Panc1 (cell line): Measurements from ENCODE around the gene SPATA13. TPM values are rescaled to one million over a fixed set of nuclear protein-coding genes. Genes with fewer than 3 reads are reported as not detected.

Experiments used
- ATAC-seq: fragments of 200-7000 bp; cut with Tn5 transposase; 2 replicates; pipeline ENCODE4 v1.9.1; 2020; ENCODE audit warnings: mild to moderate bottlenecking, moderate library complexity
- BruUV-seq: library from RNA; stranded (reverse); fragments of 400-500 nt; replicated peaks from 2 replicates; lab custom pipeline; 2021; lab: Mats Ljungman, UMichigan
- CTCF ChIA-PET: fragments of 300-600 bp; sonication (Branson Sonifier 250); formaldehyde crosslinking; loops from one replicate; lab custom pipeline; 2022; ENCODE audit warnings: antibody characterized with exemption; lab: Charles Lee
- POLR2A ChIA-PET: fragments of 300-600 bp; sonication (Branson Sonifier 250); formaldehyde crosslinking; loops from one replicate; lab custom pipeline; 2022; ENCODE audit warnings: antibody characterized with exemption; lab: Charles Lee
- DNase-seq: peaks from one replicate; pipeline ENCODE4 v3.0.0-alpha.2; 2010; ENCODE audit warnings: low read depth, low spot score
- H3K27ac ChIP-seq: 2 replicates; pipeline ENCODE4 v1.5.1; 2011; ENCODE audit warnings: mild to moderate bottlenecking, low read length, inconsistent platforms
- H3K27me3 ChIP-seq: fragments of 200-500 bp; sonication (Bioruptor generic); 2 replicates; pipeline ENCODE4 v1.6.0; 2014; ENCODE audit warnings: low read length, inconsistent platforms; ENCODE audit not compliant: control insufficient read depth, insufficient read depth
- H3K36me3 ChIP-seq: fragments of 200-500 bp; sonication (Bioruptor generic); 2 replicates; pipeline ENCODE4 v1.5.1; 2014; ENCODE audit warnings: inconsistent platforms, mild to moderate bottlenecking, low read length, moderate library complexity; ENCODE audit not compliant: control insufficient read depth, insufficient read depth
- H3K4me1 ChIP-seq: 2 replicates; pipeline ENCODE4 v1.5.1; 2011; ENCODE audit warnings: inconsistent platforms, mild to moderate bottlenecking, low read length, moderate library complexity; ENCODE audit not compliant: control insufficient read depth, insufficient read depth
- H3K4me3 ChIP-seq, 2 experiments: 2 replicates each; pipeline ENCODE4 v1.5.1; 2011 to 2012; ENCODE audit warnings: low read depth in 2 of 2, low read length in 2 of 2, mild to moderate bottlenecking in 2 of 2, inconsistent platforms in 1 of 2, moderate library complexity in 1 of 2
- H3K9me3 ChIP-seq: fragments of 200-500 bp; sonication (Bioruptor generic); 2 replicates; pipeline ENCODE4 v1.5.1; 2014; ENCODE audit warnings: low read depth, mild to moderate bottlenecking, inconsistent platforms, low read length, moderate library complexity; ENCODE audit not compliant: control insufficient read depth, insufficient read depth
- POLR2AphosphoS5 ChIP-seq: IDR thresholded peaks from 2 replicates; pipeline ENCODE4 v1.6.1; 2012; ENCODE audit warnings: mild to moderate bottlenecking, low read depth, low read length, moderate library complexity
- SIN3A ChIP-seq: IDR thresholded peaks from 2 replicates; pipeline ENCODE4 v1.6.1; 2012; ENCODE audit warnings: low read depth, mild to moderate bottlenecking, low read length, moderate library complexity, borderline replicate concordance; ENCODE audit not compliant: insufficient read depth
- TCF7L2 ChIP-seq: IDR thresholded peaks from 2 replicates; pipeline ENCODE4 v1.6.1; 2011; ENCODE audit warnings: mild to moderate bottlenecking, low read depth, low read length, inconsistent platforms
- in situ Hi-C: cut with HindIII; loops from 2 replicates; pipeline ENCODE4 v1.10.0; 2016; ENCODE audit warnings: low sequenced_read_pairs, low pct_unique_long_range_greater_than_20kb
- intact Hi-C: fragments of 100-400 bp; cut with micrococcal nuclease; formaldehyde crosslinking; loops from one replicate; pipeline ENCODE4 v1.10.0; 2022; ENCODE audit not compliant: unreplicated experiment
- total RNA-seq: library from RNA; stranded (reverse); gene quantifications from one replicate; pipeline ENCODE4 v1.2.1, GENCODE V29; 2021; ENCODE audit not compliant: unreplicated experiment
- TF ChIP-seq, protein P1 (sequence below): fragments of 450-650 bp; IDR thresholded peaks from 2 replicates; pipeline ENCODE4 v1.5.1; 2017; ENCODE audit warnings: mild to moderate bottlenecking
- TF ChIP-seq, protein P2 (sequence below), 2 experiments: IDR thresholded peaks; 2 replicates each; pipeline ENCODE4 v1.6.1; 2011 to 2012; ENCODE audit warnings: low read depth in 2 of 2, control low read depth in 1 of 2, low read length in 1 of 2, mild to moderate bottlenecking in 1 of 2, moderate library complexity in 1 of 2; ENCODE audit not compliant: insufficient read depth in 1 of 2

The SPATA13 gene
- total RNA-seq, 1 experiment from 2014 or later: 7.9 TPM

DNA sequence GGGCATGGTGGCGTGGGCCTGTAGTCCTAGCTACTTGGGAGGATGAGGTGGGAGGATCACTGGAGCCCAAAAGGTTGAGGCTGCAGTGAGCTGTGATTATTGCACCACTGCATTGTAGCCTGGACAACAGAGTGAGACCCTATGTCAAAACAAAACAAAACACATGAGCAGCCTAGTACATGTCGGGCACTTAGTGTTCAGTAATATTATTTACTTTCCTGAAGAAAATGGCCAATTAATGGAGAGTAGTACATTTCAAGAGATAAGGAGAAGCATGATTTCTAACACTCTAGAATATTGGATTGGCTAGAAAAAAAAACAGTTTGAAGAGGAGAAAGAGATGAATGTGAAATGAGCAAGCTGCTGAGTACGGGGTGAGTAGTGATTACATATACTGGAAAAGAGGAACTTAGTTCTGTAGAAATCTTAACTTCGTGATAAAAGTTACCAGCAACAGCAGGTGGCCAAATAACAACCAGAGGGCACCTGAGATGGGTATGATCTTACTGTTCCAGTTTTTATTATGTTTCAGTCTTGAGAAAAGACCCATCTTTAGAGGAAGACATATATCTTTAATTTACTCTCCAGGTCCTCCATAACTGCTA is 36.2 kb downstream of the SPATA13 start:
- intact Hi-C loops (no loop called here), in situ Hi-C loops (no loop called here)
- no peak for TF ChIP-seq POLR2AphosphoS5
- TF ChIP-seq, protein P1, sequence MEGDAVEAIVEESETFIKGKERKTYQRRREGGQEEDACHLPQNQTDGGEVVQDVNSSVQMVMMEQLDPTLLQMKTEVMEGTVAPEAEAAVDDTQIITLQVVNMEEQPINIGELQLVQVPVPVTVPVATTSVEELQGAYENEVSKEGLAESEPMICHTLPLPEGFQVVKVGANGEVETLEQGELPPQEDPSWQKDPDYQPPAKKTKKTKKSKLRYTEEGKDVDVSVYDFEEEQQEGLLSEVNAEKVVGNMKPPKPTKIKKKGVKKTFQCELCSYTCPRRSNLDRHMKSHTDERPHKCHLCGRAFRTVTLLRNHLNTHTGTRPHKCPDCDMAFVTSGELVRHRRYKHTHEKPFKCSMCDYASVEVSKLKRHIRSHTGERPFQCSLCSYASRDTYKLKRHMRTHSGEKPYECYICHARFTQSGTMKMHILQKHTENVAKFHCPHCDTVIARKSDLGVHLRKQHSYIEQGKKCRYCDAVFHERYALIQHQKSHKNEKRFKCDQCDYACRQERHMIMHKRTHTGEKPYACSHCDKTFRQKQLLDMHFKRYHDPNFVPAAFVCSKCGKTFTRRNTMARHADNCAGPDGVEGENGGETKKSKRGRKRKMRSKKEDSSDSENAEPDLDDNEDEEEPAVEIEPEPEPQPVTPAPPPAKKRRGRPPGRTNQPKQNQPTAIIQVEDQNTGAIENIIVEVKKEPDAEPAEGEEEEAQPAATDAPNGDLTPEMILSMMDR: no peak
- TF ChIP-seq, protein P2, sequence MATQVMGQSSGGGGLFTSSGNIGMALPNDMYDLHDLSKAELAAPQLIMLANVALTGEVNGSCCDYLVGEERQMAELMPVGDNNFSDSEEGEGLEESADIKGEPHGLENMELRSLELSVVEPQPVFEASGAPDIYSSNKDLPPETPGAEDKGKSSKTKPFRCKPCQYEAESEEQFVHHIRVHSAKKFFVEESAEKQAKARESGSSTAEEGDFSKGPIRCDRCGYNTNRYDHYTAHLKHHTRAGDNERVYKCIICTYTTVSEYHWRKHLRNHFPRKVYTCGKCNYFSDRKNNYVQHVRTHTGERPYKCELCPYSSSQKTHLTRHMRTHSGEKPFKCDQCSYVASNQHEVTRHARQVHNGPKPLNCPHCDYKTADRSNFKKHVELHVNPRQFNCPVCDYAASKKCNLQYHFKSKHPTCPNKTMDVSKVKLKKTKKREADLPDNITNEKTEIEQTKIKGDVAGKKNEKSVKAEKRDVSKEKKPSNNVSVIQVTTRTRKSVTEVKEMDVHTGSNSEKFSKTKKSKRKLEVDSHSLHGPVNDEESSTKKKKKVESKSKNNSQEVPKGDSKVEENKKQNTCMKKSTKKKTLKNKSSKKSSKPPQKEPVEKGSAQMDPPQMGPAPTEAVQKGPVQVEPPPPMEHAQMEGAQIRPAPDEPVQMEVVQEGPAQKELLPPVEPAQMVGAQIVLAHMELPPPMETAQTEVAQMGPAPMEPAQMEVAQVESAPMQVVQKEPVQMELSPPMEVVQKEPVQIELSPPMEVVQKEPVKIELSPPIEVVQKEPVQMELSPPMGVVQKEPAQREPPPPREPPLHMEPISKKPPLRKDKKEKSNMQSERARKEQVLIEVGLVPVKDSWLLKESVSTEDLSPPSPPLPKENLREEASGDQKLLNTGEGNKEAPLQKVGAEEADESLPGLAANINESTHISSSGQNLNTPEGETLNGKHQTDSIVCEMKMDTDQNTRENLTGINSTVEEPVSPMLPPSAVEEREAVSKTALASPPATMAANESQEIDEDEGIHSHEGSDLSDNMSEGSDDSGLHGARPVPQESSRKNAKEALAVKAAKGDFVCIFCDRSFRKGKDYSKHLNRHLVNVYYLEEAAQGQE (IDR thresholded peaks at IDR 0.05; ENCODE audit: insufficient read depth in 1 of 2, low read depth in 2 of 2, low read length in 1 of 2): no peak
- TF ChIP-seq TCF7L2: no peak
- no peak for TF ChIP-seq SIN3A
- Histone ChIP-seq H3K4me1 (no peaks in the 10 kb centered on the region), H3K27me3 (no peaks in the 10 kb centered on the region), H3K9me3 (no peaks in the 10 kb centered on the region), H3K27ac (no peak overlapping the region), H3K4me3 (no peak overlapping the region), H3K36me3 (no peaks in the 10 kb centered on the region)
- DNase-seq (no peak), ATAC-seq (no peak)
- BruUV-seq: no TSS peak
- CTCF ChIA-PET: no interaction called here
- POLR2A ChIA-PET: no interaction called here

DNA sequence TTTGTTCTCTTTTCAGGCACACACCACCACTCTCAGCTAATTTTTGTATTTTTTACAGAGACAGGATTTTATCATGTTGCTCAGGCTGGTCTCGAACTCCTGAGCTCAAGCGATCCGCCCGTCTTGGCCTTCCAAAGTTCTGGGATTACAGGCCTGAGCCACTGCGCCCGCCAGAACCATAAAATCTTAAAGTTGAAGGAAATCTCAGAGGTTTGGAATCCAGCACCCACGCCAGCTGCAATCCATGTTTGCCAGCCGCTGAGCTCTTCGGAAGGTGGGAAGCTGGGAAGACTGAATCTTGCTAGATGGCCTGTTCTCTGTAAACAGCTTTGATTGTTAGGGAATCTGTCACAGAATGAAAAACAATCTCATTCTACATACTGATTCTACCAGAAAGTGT is 38.5 kb downstream of the SPATA13 start:
- no peaks in the 10 kb centered on the region for H3K27me3 ChIP-seq
- ChIA-PET POLR2A (no interaction called here), CTCF (no interaction called here)
- ATAC-seq: no peak
- no TSS peak for BruUV-seq
- H3K27ac ChIP-seq: no peak overlapping the region
- DNase-seq: no peak
- TF ChIP-seq, protein P1: no peak
- TF ChIP-seq SIN3A (no peak), TCF7L2 (no peak), POLR2AphosphoS5 (no peak)
- TF ChIP-seq, protein P2 (IDR thresholded peaks at IDR 0.05; ENCODE audit: insufficient read depth in 1 of 2, low read depth in 2 of 2, low read length in 1 of 2): no peak
- H3K4me1 ChIP-seq: no peaks in the 10 kb centered on the region
- H3K9me3 ChIP-seq: no peaks in the 10 kb centered on the region
- no peak overlapping the region for H3K4me3 ChIP-seq
- in situ Hi-C loops (no loop called here), intact Hi-C loops (no loop called here)
- no peaks in the 10 kb centered on the region for H3K36me3 ChIP-seq
